Measurements from ENCODE around the gene RNU5B-1. TPM values are rescaled to one million over a fixed set of nuclear protein-coding genes. Genes with fewer than 3 reads are reported as not detected.
"Not testable (repeated sequence)": the region's sequence is repeated elsewhere in the genome, so short reads cannot be mapped to it uniquely, and the experiment has no call there.

The RNU5B-1 gene
- total RNA-seq, 4 donors from 2014 or later: not detected

DNA sequence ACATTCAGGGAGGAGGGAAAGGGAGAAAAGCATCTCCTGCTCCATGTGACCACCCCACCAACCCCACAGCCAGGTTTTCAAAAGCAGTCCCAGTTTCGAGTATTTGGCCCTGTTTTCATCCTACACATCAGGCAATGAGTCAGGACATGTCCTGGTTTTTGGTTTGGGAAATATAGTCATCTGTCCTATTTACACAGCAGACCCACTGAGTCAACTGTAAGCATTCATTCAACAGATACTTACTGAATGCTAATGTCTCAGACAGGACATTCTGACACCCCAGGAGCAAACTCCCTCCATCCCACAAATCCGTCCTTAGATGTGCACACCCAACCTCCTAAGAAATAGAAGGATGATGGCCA, 40.4 kb downstream of the RNU5B-1 start:
- WGBS, 2 donors: 39 to 54% methylated on average over 2 of the region's 2 CpGs
- Histone ChIP-seq H3K27me3 (peaks cover 0 to 3% (median 1%) of the 10 kb centered on the region in 4 donors), H3K4me3 (no peak overlapping the region), H3K4me1 (no peaks in the 10 kb centered on the region), H3K36me3 (no peaks in the 10 kb centered on the region), H3K9me3 (no peaks in the 10 kb centered on the region), H3K27ac (no peak overlapping the region)
- TF ChIP-seq, protein P1, sequence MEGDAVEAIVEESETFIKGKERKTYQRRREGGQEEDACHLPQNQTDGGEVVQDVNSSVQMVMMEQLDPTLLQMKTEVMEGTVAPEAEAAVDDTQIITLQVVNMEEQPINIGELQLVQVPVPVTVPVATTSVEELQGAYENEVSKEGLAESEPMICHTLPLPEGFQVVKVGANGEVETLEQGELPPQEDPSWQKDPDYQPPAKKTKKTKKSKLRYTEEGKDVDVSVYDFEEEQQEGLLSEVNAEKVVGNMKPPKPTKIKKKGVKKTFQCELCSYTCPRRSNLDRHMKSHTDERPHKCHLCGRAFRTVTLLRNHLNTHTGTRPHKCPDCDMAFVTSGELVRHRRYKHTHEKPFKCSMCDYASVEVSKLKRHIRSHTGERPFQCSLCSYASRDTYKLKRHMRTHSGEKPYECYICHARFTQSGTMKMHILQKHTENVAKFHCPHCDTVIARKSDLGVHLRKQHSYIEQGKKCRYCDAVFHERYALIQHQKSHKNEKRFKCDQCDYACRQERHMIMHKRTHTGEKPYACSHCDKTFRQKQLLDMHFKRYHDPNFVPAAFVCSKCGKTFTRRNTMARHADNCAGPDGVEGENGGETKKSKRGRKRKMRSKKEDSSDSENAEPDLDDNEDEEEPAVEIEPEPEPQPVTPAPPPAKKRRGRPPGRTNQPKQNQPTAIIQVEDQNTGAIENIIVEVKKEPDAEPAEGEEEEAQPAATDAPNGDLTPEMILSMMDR (IDR thresholded peaks at IDR 0.05): no peak
- TF ChIP-seq POLR2A (IDR thresholded peaks at IDR 0.05): no peak
- DNase-seq: no peak
- intact Hi-C loops (cut with DNase I): no loop called here

DNA sequence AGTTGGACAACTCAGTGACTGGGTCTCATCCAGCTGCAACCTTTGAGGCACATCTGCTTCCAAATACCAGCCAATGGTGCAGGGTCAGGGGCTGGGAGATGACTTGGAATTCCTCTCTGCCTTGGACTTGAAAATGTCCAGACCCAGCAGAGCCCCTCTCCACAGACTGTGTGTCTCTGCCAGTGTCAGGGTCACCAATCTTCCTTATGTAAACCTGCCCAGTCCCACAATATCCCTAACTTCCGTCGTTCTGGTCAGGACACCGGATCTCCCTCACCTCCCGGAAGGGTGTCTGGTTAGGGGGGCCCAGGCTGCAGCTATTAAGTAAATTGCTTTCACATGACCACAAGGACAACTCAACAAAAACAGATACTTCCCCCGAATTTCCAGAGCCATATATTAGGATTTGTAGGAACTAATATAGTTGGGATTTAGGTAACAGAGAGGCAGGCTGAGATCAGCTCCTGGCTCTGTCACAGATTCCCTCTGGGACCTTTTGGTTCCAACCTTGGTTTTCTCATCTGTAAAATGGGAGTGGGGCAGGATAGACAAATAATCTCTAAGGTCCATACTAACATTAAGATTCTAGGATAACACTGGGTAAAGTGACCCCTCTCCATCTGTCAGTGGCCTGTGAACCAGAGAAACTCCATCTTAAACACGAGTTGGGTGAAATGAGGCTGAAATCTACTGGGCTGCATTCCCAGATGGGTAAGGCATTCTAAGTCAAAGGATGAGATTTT, 42.5 kb downstream of the RNU5B-1 start:
- 77 to 78% methylated on average over 6 of the region's 6 CpGs for WGBS, 2 donors

DNA sequence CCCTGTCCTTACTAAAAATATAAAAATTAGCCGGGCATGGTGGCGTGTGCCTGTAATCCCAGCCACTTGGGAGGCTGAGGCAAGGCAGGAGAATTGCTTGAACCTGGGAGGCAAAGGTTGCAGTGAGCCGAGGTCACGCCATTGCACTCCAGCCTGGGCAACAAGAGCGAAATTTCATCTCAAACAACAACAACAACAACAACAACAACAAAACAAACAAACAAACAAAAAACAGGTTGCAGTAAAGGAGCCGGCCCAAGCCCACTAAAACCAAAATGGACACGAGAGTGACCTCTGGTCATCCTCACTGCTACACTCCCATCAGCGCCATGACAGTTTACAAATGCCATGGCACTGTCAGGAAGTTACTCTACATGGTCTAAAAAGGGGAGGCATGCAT, 43.3 kb downstream of the RNU5B-1 start:
- 85 to 92% methylated on average over 8 of the region's 8 CpGs for WGBS, 2 donors
- H3K4me3 ChIP-seq; intact Hi-C loops (cut with DNase I); H3K27me3 ChIP-seq; H3K4me1 ChIP-seq; H3K36me3 ChIP-seq; H3K27ac ChIP-seq; DNase-seq; H3K9me3 ChIP-seq: not testable (repeated sequence)

More for the DNA sequence above, 42.5 kb downstream of the RNU5B-1 start:
- TF ChIP-seq, protein P1 (IDR thresholded peaks at IDR 0.05): no peak
- no peak for TF ChIP-seq POLR2A (IDR thresholded peaks at IDR 0.05)
- Histone ChIP-seq H3K36me3 (no peaks in the 10 kb centered on the region), H3K27ac (no peak overlapping the region), H3K9me3 (peaks cover 0 to under 1% (median 0%) of the 10 kb centered on the region in 3 donors), H3K4me1 (no peaks in the 10 kb centered on the region), H3K4me3 (no peak overlapping the region), H3K27me3 (no peaks in the 10 kb centered on the region)
- intact Hi-C loops (cut with DNase I): no loop called here
- no peak for DNase-seq

DNA sequence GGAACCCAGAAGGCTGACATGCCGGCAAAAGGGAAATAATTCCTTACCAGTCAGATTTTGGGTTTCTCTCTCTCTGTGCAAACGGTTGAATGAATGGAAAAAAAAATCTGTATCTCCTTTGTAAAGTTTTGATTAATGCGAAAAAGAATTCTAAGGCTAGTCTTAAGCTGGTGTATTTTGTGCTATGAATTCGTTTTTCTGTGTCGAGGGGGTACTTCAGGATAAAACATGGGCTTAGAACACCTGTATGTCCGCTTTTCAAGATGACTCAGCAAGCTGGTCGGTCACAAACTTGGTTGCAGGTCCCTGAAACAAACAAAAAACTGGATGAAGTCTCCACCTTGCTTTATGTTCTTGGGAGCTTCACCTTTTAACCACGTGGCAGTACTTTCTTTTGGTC, 44.9 kb downstream of the RNU5B-1 start:
- peaks cover 0 to 13% (median 0%) of the 10 kb centered on the region in 4 donors for H3K27me3 ChIP-seq
- H3K36me3 ChIP-seq: no peaks in the 10 kb centered on the region
- TF ChIP-seq, protein P1 (IDR thresholded peaks at IDR 0.05): no peak
- no peak for TF ChIP-seq POLR2A (IDR thresholded peaks at IDR 0.05)
- no peak overlapping the region for H3K27ac ChIP-seq
- H3K4me3 ChIP-seq: no peak overlapping the region
- H3K4me1 ChIP-seq: no peaks in the 10 kb centered on the region
- no peak for DNase-seq
- intact Hi-C loops (cut with DNase I): no loop called here
- H3K9me3 ChIP-seq: peaks cover 0 to 5% (median 0%) of the 10 kb centered on the region in 3 donors
- WGBS, 2 donors: 44 to 68% methylated on average over 8 of the region's 8 CpGs

DNA sequence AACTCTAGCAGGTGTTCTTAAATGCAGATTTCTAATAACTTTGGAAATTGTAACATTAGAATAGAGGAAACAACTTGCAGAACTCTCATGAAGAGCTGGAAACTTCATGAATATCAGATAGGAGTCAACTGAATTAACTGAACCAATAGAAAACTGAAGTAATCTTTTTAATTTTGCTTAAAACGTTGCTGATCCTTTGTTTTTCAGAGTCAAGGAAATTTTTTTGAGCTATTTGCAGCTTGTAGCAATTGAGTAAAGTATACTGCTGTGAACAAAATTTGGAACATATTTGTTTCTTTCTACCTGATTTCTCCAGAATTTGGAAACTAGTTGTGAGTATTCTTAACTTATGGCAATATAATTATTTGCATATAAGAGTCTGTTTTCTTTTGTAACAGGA, 47.5 kb downstream of the RNU5B-1 start:
- WGBS, 2 donors: 52 to 56% methylated on average over 1 of the region's 1 CpG
- H3K27ac ChIP-seq; H3K9me3 ChIP-seq; intact Hi-C loops (cut with DNase I); H3K36me3 ChIP-seq; DNase-seq; H3K4me3 ChIP-seq: not testable (repeated sequence)
- Histone ChIP-seq H3K4me1 (peaks cover 6 to 15% (median 10%) of the 10 kb centered on the region in 3 donors), H3K27me3 (peaks cover 0 to 40% (median 10%) of the 10 kb centered on the region in 4 donors)

Small RNA genes within 50 kb of the gene (small RNA-seq; reads per million reads assigned to genes)
- gene RNU5A-1 (8,994 to 16,336 (median 12,284) reads per million in 4 donors), gene RNU5B-1 (1,047 to 1,399 (median 1,134) reads per million in 4 donors), gene SNORA24B (0.07 to 0.95 (median 0.50) reads per million in 4 donors)

Other genes with a start within 250 kb of the RNU5B-1 start
- 10 to 100 TPM in 2 of 4 donors, 1 to 10 TPM in 2; 2.8 to 32.4 (median 8.9) TPM for gene RASL12, start 236.7 kb upstream of the RNU5B-1 start, total RNA-seq
- not detected for gene KBTBD13, start 227.9 kb upstream of the RNU5B-1 start, total RNA-seq
- gene UBAP1L, start 189.5 kb upstream of the RNU5B-1 start, total RNA-seq: 1 to 10 TPM; 1.6 to 6.3 (median 2.0) TPM
- gene PDCD7, start 170.9 kb upstream of the RNU5B-1 start, total RNA-seq: 10 to 100 TPM; 12.1 to 20.8 (median 16.6) TPM
- 10 to 100 TPM; 51.0 to 57.4 (median 54.1) TPM for gene CLPX, start 119.3 kb upstream of the RNU5B-1 start, total RNA-seq
- 10 to 100 TPM in 1 of 4 donors, 1 to 10 TPM in 3; 2.5 to 78.0 (median 5.5) TPM for gene CILP, start 93.2 kb upstream of the RNU5B-1 start, total RNA-seq
- 1 to 10 TPM; 5.7 to 8.6 (median 6.3) TPM for gene PARP16, start 17.8 kb upstream of the RNU5B-1 start, total RNA-seq
- not detected for gene RNU5A-1, start 8.6 kb upstream of the RNU5B-1 start, total RNA-seq
- gene IGDCC3, start 73.3 kb downstream of the RNU5B-1 start, total RNA-seq: not detected
- gene IGDCC4, start 118.3 kb downstream of the RNU5B-1 start, total RNA-seq: 1 to 10 TPM in 1 of 4 donors, under 1 TPM in 3; 0.12 to 2.7 (median 0.26) TPM
- gene DPP8, start 213.0 kb downstream of the RNU5B-1 start, total RNA-seq: 10 to 100 TPM; 19.8 to 30.5 (median 21.8) TPM
- gene HACD3, start 225.8 kb downstream of the RNU5B-1 start, total RNA-seq: 10 to 100 TPM; 14.7 to 53.2 (median 32.9) TPM